Measurements from ENCODE around the gene TMPRSS11A.

The TMPRSS11A gene

DNA sequence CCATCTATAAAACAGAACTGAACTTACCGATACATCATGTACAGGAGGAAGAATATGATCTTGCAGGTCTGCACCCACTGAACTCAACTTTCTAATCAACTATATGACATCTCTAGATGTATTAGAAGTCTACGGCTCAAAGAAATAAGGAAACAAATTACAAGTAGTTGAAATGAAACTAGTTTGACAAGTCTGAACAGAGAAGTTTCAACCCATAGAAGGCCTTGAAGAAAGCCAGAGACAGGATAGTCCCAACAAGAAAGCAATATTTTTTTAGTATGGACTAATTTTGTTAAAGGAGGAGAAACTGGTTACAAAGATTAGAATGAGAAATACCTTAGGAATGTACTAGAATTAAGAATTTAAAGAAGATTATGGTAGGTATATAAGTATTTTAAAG, at the start of gene TMPRSS11A:
TMPRSS11A (minus strand) TSS at position 138 of the 400 bp plus-strand sequence; CDS start at position 38, 100 bp downstream.
- DNase-seq (ENCODE audit: low read depth) = no peak

GRCh38 chr4:68011684-68012083, 48.4 kb upstream of the TMPRSS11A start:
- DNase-seq (ENCODE audit: low read depth) = no peak

- no peak for DNase-seq (ENCODE audit: low read depth)
Observed at GRCh38 chr4:68002906-68003305, 39.6 kb upstream of the TMPRSS11A start.

- DNase-seq (ENCODE audit: low read depth) = no peak
Observed at GRCh38 chr4:67996127-67996526, 32.8 kb upstream of the TMPRSS11A start.

DNA sequence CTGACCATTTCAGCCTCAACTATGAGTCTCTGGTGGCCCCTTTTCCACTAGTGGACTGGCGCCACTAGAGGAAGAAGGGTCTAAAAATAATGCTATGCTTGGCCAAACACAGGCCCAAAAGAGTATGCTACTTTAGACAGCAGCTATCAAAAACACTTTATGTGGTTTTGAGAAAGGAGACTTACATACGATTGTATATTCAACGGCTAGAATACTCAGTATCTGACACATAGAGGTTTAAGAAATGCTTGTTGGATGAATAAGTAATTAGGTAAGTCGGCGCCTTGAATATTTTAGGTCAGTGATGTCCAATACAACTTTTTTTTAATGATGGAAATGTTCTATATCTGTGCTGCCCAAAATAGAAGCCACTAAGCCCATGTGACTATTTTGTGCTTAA, 25.7 kb upstream of the TMPRSS11A start:
- DNase-seq (ENCODE audit: low read depth) = no peak

- DNase-seq (ENCODE audit: low read depth) = no peak
Observed at GRCh38 chr4:67983333-67983732, 20.0 kb upstream of the TMPRSS11A start.

GRCh38 chr4:67980512-67980911, 17.2 kb upstream of the TMPRSS11A start:
- DNase-seq (ENCODE audit: low read depth) = no peak

DNA sequence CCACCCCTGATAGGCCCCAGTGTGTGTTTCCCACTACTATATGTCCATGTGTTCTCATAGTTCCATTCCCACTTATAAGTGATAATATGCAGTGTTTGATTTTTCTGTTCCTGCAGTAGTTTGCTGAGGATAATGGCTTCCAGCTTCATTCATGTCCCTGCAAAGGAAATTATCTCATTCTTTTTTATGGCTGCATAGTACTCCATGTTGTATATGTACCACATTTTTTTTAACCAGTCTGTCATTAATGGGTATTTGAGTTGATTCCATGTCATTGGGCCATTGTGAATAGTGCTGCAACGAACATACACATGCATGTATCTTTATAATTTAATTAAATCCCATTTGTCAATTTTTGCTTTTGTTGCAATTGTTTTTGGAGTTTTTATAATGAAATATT, 10.3 kb upstream of the TMPRSS11A start:
- DNase-seq (ENCODE audit: low read depth) = no peak

- DNase-seq (ENCODE audit: low read depth) = no peak
Observed at GRCh38 chr4:67954890-67955289, 8.4 kb downstream of the TMPRSS11A start.

GRCh38 chr4:67941074-67941473, 22.2 kb downstream of the TMPRSS11A start:
- DNase-seq (ENCODE audit: low read depth) = no peak

DNA sequence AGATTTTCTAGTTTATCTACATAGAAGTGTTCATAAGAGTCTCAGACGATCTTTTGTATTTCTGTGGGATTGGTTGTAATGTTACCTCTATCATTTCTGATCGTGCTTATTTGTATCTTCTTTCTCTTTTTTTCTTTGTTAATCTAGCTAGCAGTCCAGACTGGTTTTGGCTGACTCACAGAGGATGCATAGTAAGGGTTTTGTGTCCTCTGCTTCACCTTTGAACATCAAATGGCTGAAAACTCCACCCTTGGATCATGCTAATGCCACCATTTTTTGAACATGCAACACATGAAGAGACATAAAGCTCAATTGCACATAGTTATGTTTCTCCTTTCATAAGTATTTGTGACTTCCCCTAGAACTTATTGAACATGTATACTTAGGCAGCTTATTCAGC, 22.8 kb downstream of the TMPRSS11A start:
- no peak for DNase-seq (ENCODE audit: low read depth)

DNA sequence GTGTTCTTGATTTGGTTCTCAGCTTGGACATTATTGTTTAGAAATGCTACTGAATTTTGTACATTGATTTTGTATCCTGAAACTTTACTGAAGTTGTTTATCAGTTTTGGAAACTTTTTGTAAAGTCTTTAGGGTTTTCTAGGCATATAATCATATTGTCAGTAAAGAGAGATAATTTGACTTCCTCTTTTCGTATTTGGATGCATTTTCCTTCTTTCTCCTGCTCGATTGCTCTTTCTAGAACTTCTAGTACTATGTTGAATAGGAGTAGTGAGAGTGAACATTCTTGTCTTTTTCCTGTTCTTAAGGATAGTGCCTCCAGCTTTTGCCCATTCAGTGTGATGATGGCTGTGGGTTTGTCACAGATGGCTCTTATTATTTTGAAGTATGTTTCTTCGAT, 24.1 kb downstream of the TMPRSS11A start:
- DNase-seq (ENCODE audit: low read depth) = no peak

DNA sequence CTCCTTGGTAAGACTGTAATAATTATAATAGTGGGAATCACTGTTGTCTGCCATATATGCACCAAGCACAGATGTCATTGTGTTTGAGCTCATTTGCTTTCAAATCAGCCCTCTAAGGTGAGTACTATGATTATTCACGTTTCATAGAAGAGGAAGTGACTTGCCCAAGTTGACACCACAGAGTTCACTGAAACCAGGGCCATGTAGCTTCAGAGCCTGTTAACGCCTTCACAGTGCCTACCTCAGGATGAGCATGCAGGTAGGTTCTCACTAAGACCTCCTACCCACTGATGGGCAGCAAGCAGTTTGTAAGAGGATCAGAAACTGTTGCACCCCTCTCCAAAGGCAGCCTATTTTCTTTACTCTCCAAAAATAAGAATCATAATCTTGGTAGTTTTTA, 27.4 kb downstream of the TMPRSS11A start:
- DNase-seq (ENCODE audit: low read depth) = no peak

DNA sequence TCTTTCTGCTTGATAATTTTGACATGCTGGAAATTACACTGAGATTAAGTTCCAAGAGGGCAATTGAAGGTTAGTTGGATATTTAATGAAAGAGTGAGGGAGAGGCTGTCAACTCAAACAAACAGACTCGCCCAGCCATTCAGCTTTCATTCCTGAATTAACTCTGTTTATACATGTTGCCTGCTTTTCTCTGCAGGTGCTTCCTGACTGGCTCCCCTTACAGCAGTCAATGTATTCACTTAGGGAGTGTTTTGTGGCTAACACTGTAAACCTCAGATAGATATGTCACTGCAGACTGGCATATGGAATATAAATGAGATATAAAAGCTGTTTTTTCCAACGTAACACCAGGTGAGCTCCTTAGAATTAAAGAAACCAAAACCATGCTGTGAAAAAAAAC, 28.7 kb downstream of the TMPRSS11A start:
- DNase-seq (ENCODE audit: low read depth) = no peak

GRCh38 chr4:67933755-67934154, 29.5 kb downstream of the TMPRSS11A start:
- DNase-seq (ENCODE audit: low read depth) = no peak

GRCh38 chr4:67933038-67933437, 30.3 kb downstream of the TMPRSS11A start:
- no peak for DNase-seq (ENCODE audit: low read depth)

DNA sequence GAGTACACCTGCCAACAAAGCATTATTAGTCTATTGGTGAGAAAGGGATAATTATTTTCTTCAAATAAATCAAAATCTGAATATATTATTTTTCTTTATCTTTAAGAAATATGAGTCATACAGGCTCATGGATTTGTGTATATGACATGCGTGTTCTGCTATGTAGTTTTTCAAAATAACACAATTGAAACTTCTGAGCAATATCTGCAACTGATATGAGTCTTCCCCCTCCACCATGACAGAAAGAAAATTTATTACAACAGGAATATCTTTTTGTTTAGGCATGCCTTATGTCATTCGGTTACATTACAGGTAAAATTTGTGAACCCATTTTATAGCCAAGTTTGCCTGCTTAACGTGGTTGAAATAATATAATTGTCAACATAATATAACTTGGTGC, 32.0 kb downstream of the TMPRSS11A start:
- DNase-seq (ENCODE audit: low read depth) = no peak

DNA sequence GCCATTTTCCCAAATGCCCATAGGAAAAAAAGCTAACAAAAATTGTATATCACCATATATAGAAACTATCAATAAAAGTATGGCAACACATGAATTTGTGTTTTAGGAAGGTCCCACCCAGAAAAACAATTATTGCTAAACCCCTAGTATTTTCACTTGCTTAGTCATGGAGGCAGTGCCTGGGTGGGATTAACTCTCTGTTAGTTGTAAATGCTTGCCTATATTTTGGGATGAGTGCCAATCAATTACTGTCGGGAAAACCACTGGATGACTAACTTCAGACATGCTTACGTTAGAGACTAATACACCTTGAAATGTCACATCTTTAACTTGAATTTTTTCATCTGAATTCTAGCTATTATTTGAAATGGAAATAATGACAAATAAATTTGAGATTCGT, 33.9 kb downstream of the TMPRSS11A start:
- no peak for DNase-seq (ENCODE audit: low read depth)

DNA sequence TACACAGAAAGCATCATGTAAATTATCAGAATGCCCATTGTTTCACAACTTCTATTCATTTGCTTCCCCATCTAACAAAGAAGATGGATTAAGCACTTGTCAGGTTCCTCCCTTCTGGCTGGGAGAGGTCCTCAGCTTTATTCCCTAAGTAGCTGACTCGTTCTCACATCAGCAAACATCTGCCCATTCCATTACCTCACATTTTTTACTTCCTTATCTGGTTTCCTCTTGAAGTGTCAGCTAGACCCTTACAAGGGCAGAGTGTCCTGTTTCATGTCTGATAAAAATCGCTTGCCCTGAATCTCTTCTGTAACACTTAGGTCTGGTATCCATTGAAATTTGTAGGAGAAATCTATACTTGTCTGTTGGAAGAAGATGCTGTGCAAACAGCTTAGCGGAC, 34.7 kb downstream of the TMPRSS11A start:
- no peak for DNase-seq (ENCODE audit: low read depth)

DNA sequence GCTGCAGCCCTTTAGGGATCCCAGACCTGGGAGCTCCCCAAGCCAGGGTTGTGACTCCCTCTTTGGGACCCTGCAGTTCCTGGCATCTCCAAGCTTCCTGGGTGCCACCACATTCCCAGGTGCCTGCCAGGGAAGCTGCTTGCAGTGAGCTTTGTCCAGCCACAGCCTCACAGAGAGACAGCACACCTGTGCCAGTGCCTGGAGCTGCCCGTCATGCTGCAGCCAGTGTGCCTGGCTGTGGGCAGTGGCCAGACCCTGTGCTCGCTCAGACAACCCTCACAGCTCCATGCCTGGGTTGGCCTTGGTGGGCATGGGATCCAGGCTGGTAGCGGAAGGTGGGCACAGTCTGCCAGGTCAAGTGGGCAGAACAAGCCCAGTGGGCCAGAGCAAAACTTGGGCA, 36.0 kb downstream of the TMPRSS11A start:
- no peak for DNase-seq (ENCODE audit: low read depth)

DNA sequence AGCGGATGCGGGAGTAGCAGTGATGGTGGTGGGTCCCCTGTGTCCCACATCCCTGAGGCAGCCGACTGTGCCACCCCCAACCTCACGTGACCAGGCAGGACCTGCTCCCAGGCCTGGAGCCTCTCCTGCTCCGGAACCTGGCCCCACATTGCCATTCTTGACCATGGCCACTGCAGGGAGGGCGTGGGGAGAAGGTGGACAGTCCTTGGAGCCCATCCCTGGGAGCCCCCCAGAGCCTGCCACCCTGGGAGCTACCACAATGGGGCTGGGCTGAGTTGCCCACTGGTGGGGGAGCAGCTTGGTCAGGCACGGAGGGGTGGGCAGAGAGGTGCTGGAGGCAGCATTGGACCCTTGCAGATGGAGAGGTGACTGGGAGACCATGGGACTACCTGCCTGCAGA, 36.8 kb downstream of the TMPRSS11A start:
- no peak for DNase-seq (ENCODE audit: low read depth)

- peak; percentile 4 for DNase-seq (ENCODE audit: low read depth)
Observed at GRCh38 chr4:67922697-67923096, 40.6 kb downstream of the TMPRSS11A start.

- no peak for DNase-seq (ENCODE audit: low read depth)
Observed at GRCh38 chr4:67918428-67918827, 44.9 kb downstream of the TMPRSS11A start.

DNA sequence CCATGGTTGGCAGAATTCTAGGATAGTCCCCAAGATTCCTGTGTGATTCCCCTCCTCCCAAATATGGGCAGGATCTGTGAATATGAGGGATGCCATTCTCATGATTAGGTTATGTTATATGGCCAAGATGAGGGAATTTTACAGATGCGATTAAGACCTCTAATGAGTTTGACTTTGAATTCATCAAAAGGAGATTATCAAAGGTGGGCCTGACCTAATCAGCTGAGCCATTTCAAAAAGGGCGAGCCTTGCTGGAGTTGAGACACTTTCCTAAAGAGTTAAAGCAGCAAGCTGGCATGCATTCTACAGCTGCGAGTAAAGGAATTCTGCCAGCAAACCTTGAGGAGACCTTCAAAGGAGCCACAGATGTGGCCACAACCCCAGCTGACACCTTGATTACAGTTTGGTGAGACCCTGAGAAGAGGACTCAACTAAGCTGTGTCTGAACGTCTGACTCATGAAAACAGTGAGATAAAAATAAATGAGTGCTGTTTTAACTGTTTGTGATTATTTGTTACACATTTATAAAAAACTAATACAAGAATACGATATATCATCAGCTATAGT, 47.8 kb downstream of the TMPRSS11A start:
- DNase-seq (ENCODE audit: low read depth) = no peak

DNA sequence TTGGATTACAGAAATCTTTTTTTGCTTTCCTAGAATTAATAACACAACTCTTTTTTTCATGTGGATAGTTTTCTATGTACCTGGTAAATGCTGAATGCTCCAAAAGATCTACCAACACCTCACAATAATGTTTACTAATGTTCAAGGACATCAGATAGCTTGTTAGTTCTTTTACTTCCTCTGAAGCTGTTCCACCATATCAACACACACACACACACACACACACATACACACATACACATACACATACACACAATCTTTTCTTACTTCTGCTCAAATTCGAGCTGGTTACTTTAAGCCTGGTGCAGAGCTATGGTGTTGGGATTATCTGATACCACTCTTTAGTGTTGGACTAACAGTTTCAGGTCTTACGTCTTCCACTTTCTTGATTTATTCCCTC, 51.2 kb downstream of the TMPRSS11A start:
- DNase-seq (ENCODE audit: low read depth) = no peak
